OCI-LY1 (cell line): ENCODE measurements around the gene CDKL5.

ENCODE experiments used
- H2AFZ ChIP-seq: fragments of 200-600 bp; sonication (generic), shearing (Covaris generic); 2 replicates; pipeline ENCODE4 v1.6.0; 2014; ENCODE audit warnings: antibody characterized with exemption, mild to moderate bottlenecking, low read length
- H3F3A ChIP-seq: fragments of 200-600 bp; sonication (generic), shearing (Covaris generic); 2 replicates; pipeline ENCODE4 v1.6.0; 2014; ENCODE audit warnings: mild to moderate bottlenecking, antibody characterized with exemption, low read length, moderate library complexity; ENCODE audit not compliant: insufficient read depth
- H3K27ac ChIP-seq: fragments of 200-600 bp; sonication (generic); 2 replicates; pipeline ENCODE4 v1.5.1; 2014; ENCODE audit warnings: low read length, mixed run types, mild to moderate bottlenecking, low read depth; ENCODE audit not compliant: poor library complexity, severe bottlenecking
- H3K27me3 ChIP-seq: fragments of 200-600 bp; sonication (generic); 2 replicates; pipeline ENCODE4 v1.6.0; 2014; ENCODE audit warnings: antibody characterized with exemption, mild to moderate bottlenecking, low read length, moderate library complexity; ENCODE audit not compliant: insufficient read depth
- H3K36me3 ChIP-seq: fragments of 200-600 bp; sonication (generic); 2 replicates; pipeline ENCODE4 v1.6.1; 2014; ENCODE audit warnings: mild to moderate bottlenecking, antibody characterized with exemption, low read length, moderate library complexity, mixed read lengths; ENCODE audit not compliant: insufficient read depth
- H3K4me1 ChIP-seq: fragments of 200-600 bp; sonication (generic); 2 replicates; pipeline ENCODE4 v1.5.1; 2014; ENCODE audit warnings: mild to moderate bottlenecking, low read length, moderate library complexity; ENCODE audit not compliant: insufficient read depth, severe bottlenecking
- H3K4me2 ChIP-seq: fragments of 200-600 bp; sonication (generic), shearing (Covaris generic); 2 replicates; pipeline ENCODE4 v1.6.1; 2014; ENCODE audit warnings: low read length
- H3K4me3 ChIP-seq: fragments of 200-600 bp; sonication (generic); 2 replicates; pipeline ENCODE4 v1.5.1; 2014; ENCODE audit warnings: low read length, low read depth, mild to moderate bottlenecking, mixed read lengths; ENCODE audit not compliant: poor library complexity, severe bottlenecking
- H3K79me2 ChIP-seq: fragments of 200-600 bp; shearing (Covaris generic); 2 replicates; pipeline ENCODE4 v1.6.1; 2016; ENCODE audit warnings: mixed run types, low read length, mixed read lengths; ENCODE audit not compliant: insufficient read depth
- H3K9ac ChIP-seq: fragments of 200-600 bp; sonication (generic), shearing (Covaris generic); 2 replicates; pipeline ENCODE4 v1.6.1; 2014; ENCODE audit warnings: mild to moderate bottlenecking, low read length, mixed read lengths
- H3K9me2 ChIP-seq: fragments of 200-600 bp; sonication (generic), shearing (Covaris generic); 2 replicates; pipeline ENCODE4 v1.6.1; 2014; ENCODE audit warnings: low read depth, mild to moderate bottlenecking, low read length, mixed read lengths
- H3K9me3 ChIP-seq: fragments of 200-600 bp; shearing (Covaris generic); 2 replicates; pipeline ENCODE4 v1.6.1; 2014; ENCODE audit warnings: low read length, mixed read lengths
- H4K20me1 ChIP-seq: fragments of 200-600 bp; sonication (generic), shearing (Covaris generic); 2 replicates; pipeline ENCODE4 v1.6.0; 2016; ENCODE audit warnings: mild to moderate bottlenecking, low read length; ENCODE audit not compliant: insufficient read depth
- CTCF ChIP-seq: fragments of 200-600 bp; sonication (generic), shearing (Covaris generic); IDR thresholded peaks from 2 replicates; pipeline ENCODE4 v1.5.1; 2017; ENCODE audit warnings: mild to moderate bottlenecking, antibody characterized with exemption, low read length, moderate library complexity, mixed read lengths
- EZH2 ChIP-seq: fragments of 200-600 bp; sonication (generic), shearing (Covaris generic); IDR thresholded peaks from 2 replicates; pipeline ENCODE4 v1.8.0; 2017; ENCODE audit warnings: borderline replicate concordance, mixed run types, mild to moderate bottlenecking, antibody characterized with exemption, low read length, moderate library complexity, mixed read lengths

CDKL5 gene

DNA sequence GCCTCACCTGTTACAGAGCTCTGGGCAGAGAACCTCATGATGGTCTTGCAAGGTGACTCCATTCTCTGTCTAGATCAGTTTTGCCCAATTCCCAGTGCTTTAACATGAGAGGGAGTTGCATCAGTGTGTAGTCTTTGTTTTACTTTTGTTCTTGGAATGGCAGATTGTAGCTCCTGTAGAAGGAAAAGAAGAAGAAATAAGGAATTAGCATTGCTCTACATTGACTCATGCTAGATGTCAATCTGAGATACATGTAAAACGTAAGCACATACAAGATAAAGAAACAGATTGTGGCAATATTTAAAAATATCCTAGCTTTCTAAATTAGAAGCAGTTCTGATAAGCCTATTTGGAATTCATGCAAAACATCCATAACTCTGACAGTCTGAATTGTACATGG is 266.0 kb downstream of the CDKL5 start:
- H3K36me3 ChIP-seq: no peaks in the 10 kb centered on the region
- H3K9ac ChIP-seq: no peak overlapping the region
- H2AFZ ChIP-seq: no peak overlapping the region
- no peaks in the 10 kb centered on the region for H3K9me3 ChIP-seq
- no peaks in the 10 kb centered on the region for H4K20me1 ChIP-seq
- H3K4me2 ChIP-seq: no peak overlapping the region
- no peaks in the 10 kb centered on the region for H3K9me2 ChIP-seq
- H3K4me1 ChIP-seq: no peaks in the 10 kb centered on the region
- H3K27ac ChIP-seq: no peak overlapping the region
- no peaks in the 10 kb centered on the region for H3F3A ChIP-seq
- no peaks in the 10 kb centered on the region for H3K27me3 ChIP-seq
- H3K4me3 ChIP-seq: no peak overlapping the region
- no peaks in the 10 kb centered on the region for H3K79me2 ChIP-seq
- TF ChIP-seq CTCF (no peak), EZH2 (no peak)

DNA sequence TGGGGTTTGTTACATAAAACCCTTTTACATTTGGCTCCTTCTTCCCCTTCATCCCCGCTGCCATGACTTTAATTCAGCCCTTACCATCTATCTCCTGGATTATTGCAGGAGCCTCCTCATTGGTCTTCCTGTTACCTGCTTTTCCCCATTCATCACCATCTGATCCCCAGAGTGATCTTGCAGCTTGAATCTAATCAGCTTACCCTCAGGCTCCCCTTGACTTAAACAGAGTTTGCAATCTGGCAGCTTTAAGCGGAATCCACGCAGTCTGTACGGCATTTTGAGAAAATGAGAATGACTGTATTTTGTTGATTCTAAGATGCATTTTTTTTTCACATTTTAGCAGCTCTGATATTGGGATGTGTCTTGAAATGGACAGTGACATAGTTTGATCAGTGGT is 267.1 kb downstream of the CDKL5 start:
- Histone ChIP-seq H3K4me1 (no peaks in the 10 kb centered on the region), H3K4me3 (no peak overlapping the region), H3K4me2 (no peak overlapping the region), H3F3A (no peaks in the 10 kb centered on the region), H3K79me2 (no peaks in the 10 kb centered on the region), H3K9me2 (no peaks in the 10 kb centered on the region), H2AFZ (no peak overlapping the region), H3K36me3 (no peaks in the 10 kb centered on the region), H3K27me3 (no peaks in the 10 kb centered on the region), H4K20me1 (no peaks in the 10 kb centered on the region), H3K9ac (no peak overlapping the region), H3K9me3 (no peaks in the 10 kb centered on the region), H3K27ac (no peak overlapping the region)
- no peak for TF ChIP-seq EZH2
- TF ChIP-seq CTCF: no peak

DNA sequence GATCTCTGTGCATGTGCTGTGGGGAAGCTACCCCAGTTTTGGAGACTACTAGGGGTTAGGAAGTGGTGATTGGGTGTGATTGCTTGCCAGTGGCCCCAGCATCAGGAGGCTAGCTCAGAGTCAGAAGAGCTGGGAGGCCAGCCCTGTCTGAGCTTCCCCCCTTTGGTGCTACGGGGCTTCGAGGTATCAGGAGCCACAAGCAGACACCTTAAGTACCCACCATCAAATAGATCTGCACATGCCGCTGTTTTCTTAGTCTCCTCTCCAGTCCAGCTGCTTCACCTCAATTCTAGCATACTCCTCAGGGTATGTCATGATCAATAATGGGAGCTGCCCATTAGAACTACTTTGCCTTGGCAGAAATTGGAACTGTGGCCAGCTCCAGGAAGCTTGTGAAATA is 271.2 kb downstream of the CDKL5 start:
- TF ChIP-seq CTCF (no peak), EZH2 (no peak)
- Histone ChIP-seq H3K4me1 (no peaks in the 10 kb centered on the region), H3K36me3 (no peaks in the 10 kb centered on the region), H3K9me2 (no peaks in the 10 kb centered on the region), H3K4me2 (no peak overlapping the region), H4K20me1 (no peaks in the 10 kb centered on the region), H3K27me3 (no peaks in the 10 kb centered on the region), H3F3A (no peaks in the 10 kb centered on the region), H2AFZ (no peak overlapping the region), H3K9me3 (no peaks in the 10 kb centered on the region), H3K9ac (no peak overlapping the region), H3K4me3 (no peak overlapping the region), H3K79me2 (no peaks in the 10 kb centered on the region), H3K27ac (no peak overlapping the region)
